H9 (cell line): Measurements from ENCODE around the gene PEX26. TPM values are rescaled to one million over a fixed set of nuclear protein-coding genes. Genes with fewer than 3 reads are reported as not detected.

Experiments
- DNase-seq: peaks from one replicate; pipeline ENCODE4 v3.0.0-alpha.2; 2017
- H2AFZ ChIP-seq: one replicate; pipeline ENCODE4 v1.6.1; 2013; ENCODE audit warnings: mild to moderate bottlenecking, low read length, control low read depth, moderate library complexity
- H2AK5ac ChIP-seq: 2 replicates; pipeline ENCODE4 v1.6.1; 2013; ENCODE audit warnings: low read length, control low read depth, mixed read lengths; ENCODE audit not compliant: insufficient read length
- H2BK120ac ChIP-seq: one replicate; pipeline ENCODE4 v1.6.1; 2013; ENCODE audit warnings: low read depth, mild to moderate bottlenecking, low read length, control low read depth, inconsistent platforms; ENCODE audit not compliant: poor library complexity, severe bottlenecking
- H2BK12ac ChIP-seq: 2 replicates; pipeline ENCODE4 v1.6.1; 2013; ENCODE audit warnings: low read length, control low read depth, mixed read lengths, low read depth; ENCODE audit not compliant: insufficient read length
- H2BK15ac ChIP-seq: 2 replicates; pipeline ENCODE4 v1.6.1; 2013; ENCODE audit warnings: low read depth, low read length, control low read depth
- H2BK20ac ChIP-seq: one replicate; pipeline ENCODE4 v1.6.1; 2013; ENCODE audit warnings: low read depth, mild to moderate bottlenecking, low read length, control low read depth, inconsistent platforms; ENCODE audit not compliant: poor library complexity, severe bottlenecking
- H2BK5ac ChIP-seq: 2 replicates; pipeline ENCODE4 v1.6.1; 2013; ENCODE audit warnings: low read length, control low read depth, mixed read lengths; ENCODE audit not compliant: insufficient read length
- H3K14ac ChIP-seq: 2 replicates; pipeline ENCODE4 v1.6.1; 2013; ENCODE audit warnings: low read length, control low read depth; ENCODE audit not compliant: insufficient read depth
- H3K18ac ChIP-seq: 2 replicates; pipeline ENCODE4 v1.6.1; 2013; ENCODE audit warnings: low read depth, mild to moderate bottlenecking, mixed read lengths, low read length, control low read depth; ENCODE audit not compliant: insufficient read length
- H3K23ac ChIP-seq: 2 replicates; pipeline ENCODE4 v1.6.1; 2013; ENCODE audit warnings: low read length, control low read depth, mixed read lengths, low read depth; ENCODE audit not compliant: insufficient read length
- H3K23me2 ChIP-seq: 2 replicates; pipeline ENCODE4 v1.6.1; 2013; ENCODE audit warnings: low read depth, mild to moderate bottlenecking, mixed read lengths, low read length, control low read depth; ENCODE audit not compliant: insufficient read length, poor library complexity, severe bottlenecking
- H3K27ac ChIP-seq: 2 replicates; pipeline ENCODE4 v1.5.1; 2013; ENCODE audit warnings: low read length, control low read depth, mixed read lengths, low read depth; ENCODE audit not compliant: insufficient read length
- H3K27me3 ChIP-seq: 2 replicates; pipeline ENCODE4 v1.6.1; 2013; ENCODE audit warnings: low read length, control low read depth, inconsistent platforms; ENCODE audit not compliant: insufficient read depth
- H3K4ac ChIP-seq: 2 replicates; pipeline ENCODE4 v1.6.1; 2013; ENCODE audit warnings: low read depth, mild to moderate bottlenecking, control low read depth, inconsistent platforms, low read length, moderate library complexity
- H3K4me1 ChIP-seq: 2 replicates; pipeline ENCODE4 v1.6.1; 2013; ENCODE audit warnings: low read length, control low read depth, inconsistent platforms; ENCODE audit not compliant: insufficient read depth
- H3K4me2 ChIP-seq: 2 replicates; pipeline ENCODE4 v1.6.1; 2013; ENCODE audit warnings: low read length, control low read depth, mixed read lengths; ENCODE audit not compliant: insufficient read length, insufficient read depth
- H3K56ac ChIP-seq: 2 replicates; pipeline ENCODE4 v1.6.1; 2013; ENCODE audit warnings: low read depth, mild to moderate bottlenecking, mixed read lengths, low read length, control low read depth; ENCODE audit not compliant: insufficient read length
- H3K79me1 ChIP-seq: 2 replicates; pipeline ENCODE4 v1.6.1; 2013; ENCODE audit warnings: low read depth, mild to moderate bottlenecking, moderate library complexity, low read length, control low read depth, inconsistent platforms; ENCODE audit not compliant: insufficient read depth, poor library complexity, severe bottlenecking
- H3K79me2 ChIP-seq: 2 replicates; pipeline ENCODE4 v1.6.1; 2013; ENCODE audit warnings: low read length, control low read depth, inconsistent platforms; ENCODE audit not compliant: insufficient read depth
- H3K9ac ChIP-seq: 2 replicates; pipeline ENCODE4 v1.6.1; 2013; ENCODE audit warnings: low read length, control low read depth, mixed read lengths; ENCODE audit not compliant: insufficient read length; ENCODE audit errors: extremely low read depth
- H3K9me3 ChIP-seq: one replicate; pipeline ENCODE4 v1.6.1; 2013; ENCODE audit warnings: low read depth, low read length, inconsistent platforms; ENCODE audit not compliant: control insufficient read depth
- H3T11ph ChIP-seq: one replicate; pipeline ENCODE4 v1.6.1; 2013; ENCODE audit warnings: mild to moderate bottlenecking, low read length, control low read depth, inconsistent platforms
- H4K20me1 ChIP-seq: one replicate; pipeline ENCODE4 v1.6.1; 2013; ENCODE audit not compliant: control insufficient read depth, insufficient read length, insufficient read depth
- H4K5ac ChIP-seq: 2 replicates; pipeline ENCODE4 v1.6.1; 2013; ENCODE audit warnings: low read depth, mild to moderate bottlenecking, mixed read lengths, low read length, control low read depth; ENCODE audit not compliant: insufficient read length
- H4K8ac ChIP-seq: replicated peaks from 2 replicates; pipeline ENCODE4 v1.6.1; 2013; ENCODE audit warnings: low read length, control low read depth, mixed read lengths, low read depth; ENCODE audit not compliant: insufficient read length
- H4K91ac ChIP-seq: 2 replicates; pipeline ENCODE4 v1.6.1; 2013; ENCODE audit warnings: low read depth, mild to moderate bottlenecking, moderate library complexity, mixed read lengths, low read length, control low read depth; ENCODE audit not compliant: insufficient read length
- H3K27ac Mint-ChIP-seq, 3 experiments: 2 replicates in 2 of 3; 3 replicates in 1 of 3; pipeline ENCODE4 v1.8.0; 2020 to 2021; ENCODE audit warnings: mixed read lengths in 3 of 3, mild to moderate bottlenecking in 1 of 3, moderate library complexity in 1 of 3
- H3K27me3 Mint-ChIP-seq: 2 replicates; pipeline ENCODE4 v1.8.0; 2021; ENCODE audit warnings: low read depth, mild to moderate bottlenecking, moderate library complexity, mixed read lengths
- H3K36me3 Mint-ChIP-seq, 3 experiments: 2 replicates in 2 of 3; 3 replicates in 1 of 3; pipeline ENCODE4 v1.8.0; 2020 to 2021; ENCODE audit warnings: low read depth in 3 of 3, mixed read lengths in 3 of 3; ENCODE audit not compliant: insufficient read depth in 1 of 3
- H3K4me1 Mint-ChIP-seq, 2 experiments: 2 replicates each; pipeline ENCODE4 v1.8.0; 2020; ENCODE audit warnings: mixed read lengths in 2 of 2
- H3K4me3 Mint-ChIP-seq, 2 experiments: 2 replicates in 1 of 2; 3 replicates in 1 of 2; pipeline ENCODE4 v1.8.0; 2020 to 2021; ENCODE audit warnings: mild to moderate bottlenecking in 2 of 2, mixed read lengths in 2 of 2, moderate library complexity in 1 of 2
- H3K9me3 Mint-ChIP-seq, 2 experiments: 2 replicates in 1 of 2; 3 replicates in 1 of 2; pipeline ENCODE4 v1.8.0; 2020; ENCODE audit warnings: mild to moderate bottlenecking in 2 of 2, mixed read lengths in 2 of 2, moderate library complexity in 1 of 2
- WGBS: extraction: QIAGEN DNeasy Blood & Tissue Kit; methylation state at CpG from one replicate; pipeline ENCODE4 v1.1.7; 2013; ENCODE audit warnings: missing lambda C conversion rate, low lambda C conversion rate, mixed read lengths; ENCODE audit not compliant: insufficient read length; ENCODE audit errors: extremely low coverage; 5-methylcytosine and 5-hydroxymethylcytosine counted together
- total RNA-seq: library from RNA; stranded (reverse); gene quantifications from 2 replicates; pipeline ENCODE4 v1.2.1, GENCODE V29; 2021
- TF ChIP-seq, protein P1 (sequence below): fragments of 200-600 bp; sonication (generic); conservative IDR thresholded peaks from 3 replicates; pipeline ENCODE4 v1.8.0; 2021; ENCODE audit warnings: antibody characterized with exemption, mild to moderate bottlenecking

PEX26 gene
- total RNA-seq, 1 experiment from 2014 or later: 35.4 TPM

DNA sequence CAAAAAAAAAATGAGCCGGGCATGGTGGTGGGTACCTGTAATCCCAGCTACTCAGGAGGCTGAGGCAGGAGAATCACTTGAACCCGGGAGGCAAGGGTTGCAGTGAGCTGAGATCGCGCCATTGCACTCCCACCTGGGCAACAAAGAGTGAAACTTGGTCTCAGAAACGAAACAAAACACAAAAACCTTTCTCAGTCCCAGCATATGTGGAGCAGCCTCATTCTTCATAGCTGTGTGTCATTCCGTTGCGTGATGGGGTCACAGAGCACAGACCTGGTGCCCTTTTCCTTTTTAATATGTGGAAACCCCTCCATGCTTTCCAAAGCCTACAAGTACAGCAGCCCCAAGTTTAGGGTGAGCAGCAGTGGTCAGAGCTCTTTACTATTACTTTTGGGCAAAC lies 13.7 kb downstream of the PEX26 start:
- Histone ChIP-seq H2BK15ac (0 out of 2 replicates have a peak overlapping the region, but pooled peaks have one; percentile 48), H3K14ac (no peak overlapping the region), H2BK12ac (no peak overlapping the region), H2BK120ac (no peak overlapping the region), H4K20me1 (no peaks in the 10 kb centered on the region), H3K79me1 (no peaks in the 10 kb centered on the region), H2AFZ (no peak overlapping the region), H3K4ac (no peak overlapping the region), H2BK5ac (no peak overlapping the region), H4K8ac (no peak overlapping the region), H3K9ac (no peak overlapping the region), H3K23me2 (no peaks in the 10 kb centered on the region), H3K4me2 (no peak overlapping the region), H3K27ac (no peak overlapping the region), H3K18ac (no peak overlapping the region), H2BK20ac (no peak overlapping the region), H3K27me3 (no peaks in the 10 kb centered on the region), H2AK5ac (no peak overlapping the region), H3T11ph (no peak overlapping the region), H4K5ac (no peak overlapping the region), H3K4me1 (no peaks in the 10 kb centered on the region), H4K91ac (no peak overlapping the region), H3K56ac (no peak overlapping the region), H3K79me2 (no peaks in the 10 kb centered on the region), H3K9me3 (no peaks in the 10 kb centered on the region), H3K23ac (no peak overlapping the region)
- no peak for DNase-seq
- H3K27me3 Mint-ChIP-seq: no peaks in the 10 kb centered on the region
- TF ChIP-seq, protein P1, sequence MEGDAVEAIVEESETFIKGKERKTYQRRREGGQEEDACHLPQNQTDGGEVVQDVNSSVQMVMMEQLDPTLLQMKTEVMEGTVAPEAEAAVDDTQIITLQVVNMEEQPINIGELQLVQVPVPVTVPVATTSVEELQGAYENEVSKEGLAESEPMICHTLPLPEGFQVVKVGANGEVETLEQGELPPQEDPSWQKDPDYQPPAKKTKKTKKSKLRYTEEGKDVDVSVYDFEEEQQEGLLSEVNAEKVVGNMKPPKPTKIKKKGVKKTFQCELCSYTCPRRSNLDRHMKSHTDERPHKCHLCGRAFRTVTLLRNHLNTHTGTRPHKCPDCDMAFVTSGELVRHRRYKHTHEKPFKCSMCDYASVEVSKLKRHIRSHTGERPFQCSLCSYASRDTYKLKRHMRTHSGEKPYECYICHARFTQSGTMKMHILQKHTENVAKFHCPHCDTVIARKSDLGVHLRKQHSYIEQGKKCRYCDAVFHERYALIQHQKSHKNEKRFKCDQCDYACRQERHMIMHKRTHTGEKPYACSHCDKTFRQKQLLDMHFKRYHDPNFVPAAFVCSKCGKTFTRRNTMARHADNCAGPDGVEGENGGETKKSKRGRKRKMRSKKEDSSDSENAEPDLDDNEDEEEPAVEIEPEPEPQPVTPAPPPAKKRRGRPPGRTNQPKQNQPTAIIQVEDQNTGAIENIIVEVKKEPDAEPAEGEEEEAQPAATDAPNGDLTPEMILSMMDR: no peak
- no peak overlapping the region; a peak in 1 of 7 replicates for H3K27ac Mint-ChIP-seq
- peaks cover 35 to 64% (median 48%) of the 10 kb centered on the region in 3 experiments for H3K36me3 Mint-ChIP-seq
- H3K4me3 Mint-ChIP-seq: no peak overlapping the region
- no peaks in the 10 kb centered on the region; a peak in 1 of 5 replicates for H3K9me3 Mint-ChIP-seq
- peaks cover 3% of the 10 kb centered on the region in 2 experiments; a peak in 3 of 4 replicates for H3K4me1 Mint-ChIP-seq
- no CpG with 5 or more reads among the region's 7 CpGs for WGBS
